ENCODE measurements around the gene YWHAH. TPM values are rescaled to one million over a fixed set of nuclear protein-coding genes. Genes with fewer than 3 reads are reported as not detected.

Gene YWHAH
- 100 to 1,000 TPM; 115 to 118 TPM for total RNA-seq

- intact Hi-C loops (cut with micrococcal nuclease), result loop anchor here (1.0 to 10.0 kb wide), 6 partner anchors 115 to 597 kb away; partner anchors contain the start of genes PATZ1, PISD and PRR14L
- Mint-ChIP-seq H3K27me3 (ENCODE audit: low read depth) (no peaks in the 10 kb centered on the region), H3K9me3 (no peaks in the 10 kb centered on the region), H3K36me3 (ENCODE audit: low read depth) (peaks cover 13% of the 10 kb centered on the region), H3K4me1 (ENCODE audit: low read depth) (peaks cover 18% of the 10 kb centered on the region), H3K27ac (peak within 1 kb of the TSS; percentile 87), H3K4me3 (no peak within 1 kb of the TSS)
- CTCF ChIA-PET, result interaction anchor here (0.7 to 1.0 kb wide), 2 partner anchors 27 to 278 kb away, joined by 3 read pairs; no protein-coding TSS in a partner anchor
- peak; percentile 93 for DNase-seq
These were observed at the start of gene YWHAH for GRCh38 chr22:31943978-31944699. YWHAH (plus strand) TSS chr22:31944535; CDS start chr22:31944734, 199 bp downstream.

- intact Hi-C loops (cut with micrococcal nuclease), result no loop called here
- Mint-ChIP-seq H3K4me1 (ENCODE audit: low read depth) (no peaks in the 10 kb centered on the region), H3K9me3 (no peaks in the 10 kb centered on the region), H3K27ac (no peak overlapping the region), H3K36me3 (ENCODE audit: low read depth) (peaks cover 1% of the 10 kb centered on the region), H3K4me3 (no peak overlapping the region), H3K27me3 (ENCODE audit: low read depth) (no peaks in the 10 kb centered on the region)
- CTCF ChIA-PET, result interaction anchor here (0.6 kb wide), 1 partner anchor 148 kb away, joined by 4 read pairs; no protein-coding TSS in a partner anchor
- no peak for DNase-seq
These were observed 48.8 kb upstream of the YWHAH start for GRCh38 chr22:31895411-31896123.

- Mint-ChIP-seq H3K27me3 (ENCODE audit: low read depth) (no peaks in the 10 kb centered on the region), H3K4me3 (no peak overlapping the region), H3K4me1 (ENCODE audit: low read depth) (no peaks in the 10 kb centered on the region), H3K36me3 (ENCODE audit: low read depth) (peaks cover 1% of the 10 kb centered on the region), H3K9me3 (no peaks in the 10 kb centered on the region), H3K27ac (no peak overlapping the region)
- intact Hi-C loops (cut with micrococcal nuclease), result no loop called here
- no peak for DNase-seq
- CTCF ChIA-PET, result no interaction called here
These were observed 47.9 kb upstream of the YWHAH start for GRCh38 chr22:31896472-31896871.

- DNase-seq, result no peak
- Mint-ChIP-seq H3K4me3 (no peak overlapping the region), H3K36me3 (ENCODE audit: low read depth) (peaks cover 1% of the 10 kb centered on the region), H3K27ac (no peak overlapping the region), H3K4me1 (ENCODE audit: low read depth) (no peaks in the 10 kb centered on the region), H3K27me3 (ENCODE audit: low read depth) (no peaks in the 10 kb centered on the region), H3K9me3 (no peaks in the 10 kb centered on the region)
- intact Hi-C loops (cut with micrococcal nuclease), result no loop called here
- CTCF ChIA-PET, result interaction anchor here (0.7 kb wide), 1 partner anchor 11 kb away, joined by 5 read pairs; no protein-coding TSS in a partner anchor
These were observed 46.2 kb upstream of the YWHAH start for GRCh38 chr22:31897842-31898805.

- no peak overlapping the region for H3K27ac Mint-ChIP-seq
- H3K9me3 Mint-ChIP-seq, result no peaks in the 10 kb centered on the region
- intact Hi-C loops (cut with micrococcal nuclease), result no loop called here
- no peak overlapping the region for H3K4me3 Mint-ChIP-seq
- H3K36me3 Mint-ChIP-seq (ENCODE audit: low read depth), result peaks cover 4% of the 10 kb centered on the region
- H3K27me3 Mint-ChIP-seq (ENCODE audit: low read depth), result no peaks in the 10 kb centered on the region
- no peaks in the 10 kb centered on the region for H3K4me1 Mint-ChIP-seq (ENCODE audit: low read depth)
- CTCF ChIA-PET, result interaction anchor here (0.7 kb wide), 1 partner anchor 12 kb away, joined by 5 read pairs; no protein-coding TSS in a partner anchor
- DNase-seq, result no peak
These were observed 45.4 kb upstream of the YWHAH start for GRCh38 chr22:31898926-31899325.

GRCh38 chr22:31899669-31900068, 44.7 kb upstream of the YWHAH start:
- Mint-ChIP-seq H3K27ac (no peak overlapping the region), H3K4me1 (ENCODE audit: low read depth) (no peaks in the 10 kb centered on the region), H3K9me3 (no peaks in the 10 kb centered on the region), H3K4me3 (no peak overlapping the region), H3K27me3 (ENCODE audit: low read depth) (no peaks in the 10 kb centered on the region), H3K36me3 (ENCODE audit: low read depth) (peaks cover 4% of the 10 kb centered on the region)
- CTCF ChIA-PET, result no interaction called here
- no peak for DNase-seq
- intact Hi-C loops (cut with micrococcal nuclease), result no loop called here

GRCh38 chr22:31901388-31902137, 42.8 kb upstream of the YWHAH start:
- no peak for DNase-seq
- Mint-ChIP-seq H3K27ac (no peak overlapping the region), H3K27me3 (ENCODE audit: low read depth) (no peaks in the 10 kb centered on the region), H3K4me1 (ENCODE audit: low read depth) (no peaks in the 10 kb centered on the region), H3K36me3 (ENCODE audit: low read depth) (peaks cover 7% of the 10 kb centered on the region), H3K4me3 (no peak overlapping the region), H3K9me3 (no peaks in the 10 kb centered on the region)
- CTCF ChIA-PET, result interaction anchor here (0.6 kb wide), 2 partner anchors 16 to 41 kb away, joined by 3 to 4 read pairs; no protein-coding TSS in a partner anchor
- intact Hi-C loops (cut with micrococcal nuclease), result no loop called here

GRCh38 chr22:31904651-31905050, 39.7 kb upstream of the YWHAH start:
- no peaks in the 10 kb centered on the region for H3K4me1 Mint-ChIP-seq (ENCODE audit: low read depth)
- no peaks in the 10 kb centered on the region for H3K9me3 Mint-ChIP-seq
- no peak overlapping the region for H3K4me3 Mint-ChIP-seq
- CTCF ChIA-PET, result interaction anchor here (1.2 kb wide), 1 partner anchor 43 kb away, joined by 4 read pairs; no protein-coding TSS in a partner anchor
- peaks cover 12% of the 10 kb centered on the region for H3K36me3 Mint-ChIP-seq (ENCODE audit: low read depth)
- intact Hi-C loops (cut with micrococcal nuclease), result no loop called here
- no peaks in the 10 kb centered on the region for H3K27me3 Mint-ChIP-seq (ENCODE audit: low read depth)
- no peak overlapping the region for H3K27ac Mint-ChIP-seq
- DNase-seq, result no peak

- Mint-ChIP-seq H3K36me3 (ENCODE audit: low read depth) (peaks cover 12% of the 10 kb centered on the region), H3K9me3 (no peaks in the 10 kb centered on the region), H3K4me3 (no peak overlapping the region), H3K27ac (no peak overlapping the region), H3K4me1 (ENCODE audit: low read depth) (no peaks in the 10 kb centered on the region), H3K27me3 (ENCODE audit: low read depth) (no peaks in the 10 kb centered on the region)
- intact Hi-C loops (cut with micrococcal nuclease), result no loop called here
- CTCF ChIA-PET, result no interaction called here
- no peak for DNase-seq
These were observed 39.0 kb upstream of the YWHAH start for GRCh38 chr22:31905356-31905755.

GRCh38 chr22:31906086-31906485, 38.2 kb upstream of the YWHAH start:
- H3K4me3 Mint-ChIP-seq, result no peak overlapping the region
- DNase-seq, result no peak
- peaks cover 12% of the 10 kb centered on the region for H3K36me3 Mint-ChIP-seq (ENCODE audit: low read depth)
- H3K27me3 Mint-ChIP-seq (ENCODE audit: low read depth), result no peaks in the 10 kb centered on the region
- CTCF ChIA-PET, result no interaction called here
- H3K4me1 Mint-ChIP-seq (ENCODE audit: low read depth), result no peaks in the 10 kb centered on the region
- no peak overlapping the region for H3K27ac Mint-ChIP-seq
- H3K9me3 Mint-ChIP-seq, result no peaks in the 10 kb centered on the region
- intact Hi-C loops (cut with micrococcal nuclease), result no loop called here

GRCh38 chr22:31906569-31906968, 37.8 kb upstream of the YWHAH start:
- Mint-ChIP-seq H3K36me3 (ENCODE audit: low read depth) (peaks cover 12% of the 10 kb centered on the region), H3K4me1 (ENCODE audit: low read depth) (no peaks in the 10 kb centered on the region), H3K27ac (no peak overlapping the region), H3K9me3 (no peaks in the 10 kb centered on the region), H3K27me3 (ENCODE audit: low read depth) (no peaks in the 10 kb centered on the region), H3K4me3 (no peak overlapping the region)
- no peak for DNase-seq
- CTCF ChIA-PET, result no interaction called here
- intact Hi-C loops (cut with micrococcal nuclease), result no loop called here
